MM.1S (cell line): Measurements from ENCODE around the gene PCDHAC1.

ENCODE experiments used
- DNase-seq: peaks from one replicate; pipeline ENCODE4 v3.0.0-alpha.2; 2015
- H2AFZ ChIP-seq: fragments of 300-600 bp; sonication (generic); 2 replicates; pipeline ENCODE4 v1.6.0; 2016; ENCODE audit warnings: antibody characterized with exemption, low read length
- H3F3A ChIP-seq: fragments of 300-600 bp; sonication (generic); 2 replicates; pipeline ENCODE4 v1.6.1; 2016; ENCODE audit warnings: mild to moderate bottlenecking, antibody characterized with exemption, low read length, moderate library complexity, mixed read lengths; ENCODE audit not compliant: insufficient read depth
- H3K27ac ChIP-seq: fragments of 300-600 bp; sonication (generic); 2 replicates; pipeline ENCODE4 v1.5.1; 2016; ENCODE audit warnings: mild to moderate bottlenecking, low read length
- H3K27me3 ChIP-seq: fragments of 300-600 bp; sonication (generic); replicated peaks from 2 replicates; pipeline ENCODE4 v1.6.0; 2016; ENCODE audit warnings: low read length; ENCODE audit not compliant: insufficient read depth
- H3K36me3 ChIP-seq: fragments of 300-600 bp; sonication (generic); replicated peaks from 2 replicates; pipeline ENCODE4 v1.6.1; 2016; ENCODE audit warnings: mild to moderate bottlenecking, low read length, mixed read lengths; ENCODE audit not compliant: insufficient read depth
- H3K4me1 ChIP-seq: fragments of 300-600 bp; sonication (generic); 2 replicates; pipeline ENCODE4 v1.6.1; 2016; ENCODE audit warnings: low read length, mixed read lengths
- H3K4me2 ChIP-seq: fragments of 300-600 bp; sonication (generic); 2 replicates; pipeline ENCODE4 v1.6.0; 2016; ENCODE audit warnings: low read depth, low read length
- H3K4me3 ChIP-seq: fragments of 300-600 bp; sonication (generic); 2 replicates; pipeline ENCODE4 v1.5.1; 2016; ENCODE audit warnings: low read length, mixed read lengths
- H3K79me2 ChIP-seq: fragments of 300-600 bp; sonication (generic); 2 replicates; pipeline ENCODE4 v1.6.1; 2016; ENCODE audit warnings: mixed run types, low read length, mixed read lengths
- H3K9ac ChIP-seq: fragments of 300-600 bp; sonication (generic); 2 replicates; pipeline ENCODE4 v1.6.1; 2016; ENCODE audit warnings: low read length, mixed read lengths
- H3K9me2 ChIP-seq: fragments of 300-600 bp; sonication (generic); replicated peaks from 2 replicates; pipeline ENCODE4 v1.6.1; 2016; ENCODE audit warnings: mild to moderate bottlenecking, low read length, mixed read lengths; ENCODE audit not compliant: insufficient read depth
- H3K9me3 ChIP-seq: fragments of 300-600 bp; sonication (generic); replicated peaks from 2 replicates; pipeline ENCODE4 v1.6.1; 2016; ENCODE audit warnings: mild to moderate bottlenecking, low read length, mixed read lengths; ENCODE audit not compliant: insufficient read depth
- H4K20me1 ChIP-seq: fragments of 300-600 bp; sonication (generic); 2 replicates; pipeline ENCODE4 v1.6.1; 2016; ENCODE audit warnings: mild to moderate bottlenecking, low read length, moderate library complexity, mixed read lengths; ENCODE audit not compliant: insufficient read depth
- EZH2 ChIP-seq: fragments of 300-600 bp; sonication (generic); optimal IDR thresholded peaks from 2 replicates; pipeline ENCODE3; 2017; ENCODE audit warnings: low read depth, mild to moderate bottlenecking, antibody characterized with exemption, low read length, mixed read lengths
- EZH2phosphoT487 ChIP-seq: fragments of 300-600 bp; sonication (generic); IDR thresholded peaks from 2 replicates; pipeline ENCODE4 v1.6.1; 2018; ENCODE audit warnings: antibody characterized with exemption, low read length
- TF ChIP-seq, protein P1 (sequence below): fragments of 300-600 bp; sonication (generic); IDR thresholded peaks from 2 replicates; pipeline ENCODE4 v1.5.1; 2016; ENCODE audit warnings: antibody characterized with exemption, low read length, mixed read lengths

PCDHAC1 gene

DNA sequence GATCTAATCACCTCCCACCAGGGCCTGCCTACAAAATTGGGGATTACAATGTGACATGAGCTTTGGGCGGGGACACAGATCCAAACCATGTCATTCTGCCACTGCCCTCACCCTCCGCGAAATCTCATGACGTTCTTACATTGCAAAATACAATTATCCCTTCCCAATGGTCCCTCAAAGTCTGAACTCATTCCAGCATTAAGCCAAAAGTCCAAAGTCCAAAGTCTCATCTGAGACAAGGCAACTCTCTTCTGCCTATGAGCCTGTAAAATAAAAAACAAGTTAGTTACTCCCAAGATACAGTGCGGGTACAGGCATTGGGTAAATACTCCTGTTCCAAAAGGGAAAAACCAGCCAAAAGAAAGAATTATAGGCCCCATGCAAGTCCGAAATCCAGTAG, 25.5 kb downstream of the PCDHAC1 start:
- no peak overlapping the region for H3K27ac ChIP-seq
- H3K4me2 ChIP-seq = no peak overlapping the region
- H2AFZ ChIP-seq = no peak overlapping the region
- H3K4me3 ChIP-seq = no peak overlapping the region
- H4K20me1 ChIP-seq = no peaks in the 10 kb centered on the region
- TF ChIP-seq EZH2phosphoT487 = no peak
- no peak for TF ChIP-seq EZH2
- TF ChIP-seq, protein P1, sequence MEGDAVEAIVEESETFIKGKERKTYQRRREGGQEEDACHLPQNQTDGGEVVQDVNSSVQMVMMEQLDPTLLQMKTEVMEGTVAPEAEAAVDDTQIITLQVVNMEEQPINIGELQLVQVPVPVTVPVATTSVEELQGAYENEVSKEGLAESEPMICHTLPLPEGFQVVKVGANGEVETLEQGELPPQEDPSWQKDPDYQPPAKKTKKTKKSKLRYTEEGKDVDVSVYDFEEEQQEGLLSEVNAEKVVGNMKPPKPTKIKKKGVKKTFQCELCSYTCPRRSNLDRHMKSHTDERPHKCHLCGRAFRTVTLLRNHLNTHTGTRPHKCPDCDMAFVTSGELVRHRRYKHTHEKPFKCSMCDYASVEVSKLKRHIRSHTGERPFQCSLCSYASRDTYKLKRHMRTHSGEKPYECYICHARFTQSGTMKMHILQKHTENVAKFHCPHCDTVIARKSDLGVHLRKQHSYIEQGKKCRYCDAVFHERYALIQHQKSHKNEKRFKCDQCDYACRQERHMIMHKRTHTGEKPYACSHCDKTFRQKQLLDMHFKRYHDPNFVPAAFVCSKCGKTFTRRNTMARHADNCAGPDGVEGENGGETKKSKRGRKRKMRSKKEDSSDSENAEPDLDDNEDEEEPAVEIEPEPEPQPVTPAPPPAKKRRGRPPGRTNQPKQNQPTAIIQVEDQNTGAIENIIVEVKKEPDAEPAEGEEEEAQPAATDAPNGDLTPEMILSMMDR = no peak
- H3K27me3 ChIP-seq = no peaks in the 10 kb centered on the region
- no peak overlapping the region for H3K9ac ChIP-seq
- no peak for DNase-seq
- no peaks in the 10 kb centered on the region for H3K4me1 ChIP-seq
- no peaks in the 10 kb centered on the region for H3K9me3 ChIP-seq
- H3K36me3 ChIP-seq = no peaks in the 10 kb centered on the region
- no peaks in the 10 kb centered on the region for H3F3A ChIP-seq
- H3K79me2 ChIP-seq = no peaks in the 10 kb centered on the region
- H3K9me2 ChIP-seq = no peaks in the 10 kb centered on the region

GRCh38 chr5:140953234-140953633, 27.1 kb downstream of the PCDHAC1 start:
- Histone ChIP-seq H3K79me2 (no peaks in the 10 kb centered on the region), H3K9ac (no peak overlapping the region), H2AFZ (no peak overlapping the region), H3K36me3 (no peaks in the 10 kb centered on the region), H3K27ac (no peak overlapping the region), H3F3A (no peaks in the 10 kb centered on the region), H3K4me3 (no peak overlapping the region), H3K4me2 (no peak overlapping the region), H3K9me2 (no peaks in the 10 kb centered on the region), H3K9me3 (no peaks in the 10 kb centered on the region), H3K4me1 (no peaks in the 10 kb centered on the region), H4K20me1 (no peaks in the 10 kb centered on the region), H3K27me3 (no peaks in the 10 kb centered on the region)
- no peak for DNase-seq
- TF ChIP-seq, protein P1 = no peak
- TF ChIP-seq EZH2phosphoT487 = no peak
- no peak for TF ChIP-seq EZH2

- Histone ChIP-seq H3K4me1 (no peaks in the 10 kb centered on the region), H3K27ac (no peak overlapping the region), H3K79me2 (no peaks in the 10 kb centered on the region), H3K9ac (no peak overlapping the region), H3F3A (no peaks in the 10 kb centered on the region), H2AFZ (no peak overlapping the region), H3K9me3 (no peaks in the 10 kb centered on the region), H3K27me3 (no peaks in the 10 kb centered on the region), H3K9me2 (no peaks in the 10 kb centered on the region), H3K36me3 (no peaks in the 10 kb centered on the region), H3K4me2 (no peak overlapping the region), H3K4me3 (no peak overlapping the region), H4K20me1 (no peaks in the 10 kb centered on the region)
- TF ChIP-seq EZH2 (no peak), EZH2phosphoT487 (no peak)
- TF ChIP-seq, protein P1 = no peak
- DNase-seq = no peak
These were observed 36.1 kb downstream of the PCDHAC1 start for GRCh38 chr5:140962190-140962589.
